ENCODE measurements around the gene NKRF.
A peak's percentile ranks its signal among the peaks of the same experiment; 100 is the strongest.
"Not testable (repeated sequence)": the region's sequence is repeated elsewhere in the genome, so short reads cannot be mapped to it uniquely, and the experiment has no call there.

Gene NKRF

GRCh38 chrX:119606280-119607017 is at the start of gene NKRF:
NKRF (minus strand) TSS chrX:119606424.
- DNase-seq (ENCODE audit: extremely low read depth in 1 of 2, low read depth in 1 of 2), result peak; percentile 79 to 82

- DNase-seq (ENCODE audit: extremely low read depth in 1 of 2, low read depth in 1 of 2), result peak in 1 of 2 donors; percentile 15
Measured at GRCh38 chrX:119655125-119655524, 48.9 kb upstream of the NKRF start.

- no peak for DNase-seq (ENCODE audit: extremely low read depth in 1 of 2, low read depth in 1 of 2)
Measured at GRCh38 chrX:119654112-119654531, 47.9 kb upstream of the NKRF start.

GRCh38 chrX:119648421-119648775 is 42.2 kb upstream of the NKRF start:
- DNase-seq (ENCODE audit: extremely low read depth in 1 of 2, low read depth in 1 of 2), result no peak

GRCh38 chrX:119647552-119648420 is 41.6 kb upstream of the NKRF start:
- peak in 1 of 2 donors; percentile 9 for DNase-seq (ENCODE audit: extremely low read depth in 1 of 2, low read depth in 1 of 2)

- no peak for DNase-seq (ENCODE audit: extremely low read depth in 1 of 2, low read depth in 1 of 2)
Measured at GRCh38 chrX:119647089-119647488, 40.9 kb upstream of the NKRF start.

GRCh38 chrX:119646515-119646914 is 40.3 kb upstream of the NKRF start:
- DNase-seq (ENCODE audit: extremely low read depth in 1 of 2, low read depth in 1 of 2), result no peak

GRCh38 chrX:119643696-119644095 is 37.5 kb upstream of the NKRF start:
- DNase-seq (ENCODE audit: extremely low read depth in 1 of 2, low read depth in 1 of 2), result no peak

- no peak for DNase-seq (ENCODE audit: extremely low read depth in 1 of 2, low read depth in 1 of 2)
Measured at GRCh38 chrX:119640731-119641170, 34.5 kb upstream of the NKRF start.

- DNase-seq (ENCODE audit: extremely low read depth in 1 of 2, low read depth in 1 of 2), result no peak
Measured at GRCh38 chrX:119638725-119639471, 32.7 kb upstream of the NKRF start.

GRCh38 chrX:119637421-119637820 is 31.2 kb upstream of the NKRF start:
- DNase-seq (ENCODE audit: extremely low read depth in 1 of 2, low read depth in 1 of 2), result not testable (repeated sequence)

- no peak for DNase-seq (ENCODE audit: extremely low read depth in 1 of 2, low read depth in 1 of 2)
Measured at GRCh38 chrX:119636419-119636818, 30.2 kb upstream of the NKRF start.

GRCh38 chrX:119635799-119636198 is 29.6 kb upstream of the NKRF start:
- DNase-seq (ENCODE audit: extremely low read depth in 1 of 2, low read depth in 1 of 2), result no peak

GRCh38 chrX:119635179-119635578 is 29.0 kb upstream of the NKRF start:
- no peak for DNase-seq (ENCODE audit: extremely low read depth in 1 of 2, low read depth in 1 of 2)

- DNase-seq (ENCODE audit: extremely low read depth in 1 of 2, low read depth in 1 of 2), result no peak
Measured at GRCh38 chrX:119625843-119626242, 19.6 kb upstream of the NKRF start.

GRCh38 chrX:119624951-119625668 is 18.9 kb upstream of the NKRF start:
- no peak for DNase-seq (ENCODE audit: extremely low read depth in 1 of 2, low read depth in 1 of 2)

- no peak for DNase-seq (ENCODE audit: extremely low read depth in 1 of 2, low read depth in 1 of 2)
Measured at GRCh38 chrX:119624417-119624816, 18.2 kb upstream of the NKRF start.

- no peak for DNase-seq (ENCODE audit: extremely low read depth in 1 of 2, low read depth in 1 of 2)
Measured at GRCh38 chrX:119622356-119623232, 16.4 kb upstream of the NKRF start.

GRCh38 chrX:119618439-119618838 is 12.2 kb upstream of the NKRF start:
- DNase-seq (ENCODE audit: extremely low read depth in 1 of 2, low read depth in 1 of 2), result no peak
